Activated CD4-positive, alpha-beta T cell treated with anti-CD3 and anti-CD28 coated beads, Interleukin-2, amount 10 ng/mL, durations not matched to agents 7 days and 5 days (primary cell): ENCODE data around the gene SCART1. TPM values are rescaled to one million over a fixed set of nuclear protein-coding genes. Genes with fewer than 3 reads are reported as not detected.
"Not testable (repeated sequence)": the region's sequence is repeated elsewhere in the genome, so short reads cannot be mapped to it uniquely, and the experiment has no call there.

ENCODE experiments used
- CTCF ChIA-PET: fragments of 350-600 bp; sonication (Branson Sonifier 250); formaldehyde crosslinking; loops from one replicate; lab custom pipeline; 2021; ENCODE audit warnings: antibody characterized with exemption; lab: Charles Lee
- POLR2A ChIA-PET: fragments of 350-600 bp; sonication (Branson Sonifier 250); formaldehyde crosslinking; loops from one replicate; lab custom pipeline; 2021; ENCODE audit warnings: antibody characterized with exemption; lab: Charles Lee
- DNase-seq: peaks from one replicate; pipeline ENCODE4 v3.0.0-alpha.2; 2020
- H3K27ac Mint-ChIP-seq: one replicate; pipeline ENCODE4 v1.8.0; 2021; ENCODE audit warnings: mild to moderate bottlenecking, moderate library complexity, mixed read lengths
- H3K27me3 Mint-ChIP-seq: one replicate; pipeline ENCODE4 v1.8.0; 2021; ENCODE audit warnings: mixed read lengths
- H3K36me3 Mint-ChIP-seq: one replicate; pipeline ENCODE4 v1.8.0; 2021; ENCODE audit warnings: low read depth, mixed read lengths
- H3K4me1 Mint-ChIP-seq: one replicate; pipeline ENCODE4 v1.8.0; 2021; ENCODE audit warnings: mixed read lengths
- H3K4me3 Mint-ChIP-seq: one replicate; pipeline ENCODE4 v1.8.0; 2021; ENCODE audit warnings: mild to moderate bottlenecking, moderate library complexity, mixed read lengths
- H3K9me3 Mint-ChIP-seq: one replicate; pipeline ENCODE4 v1.8.0; 2021; ENCODE audit warnings: mixed read lengths
- total RNA-seq, 2 experiments: library from RNA; stranded (reverse); gene quantifications; one replicate each; pipeline ENCODE4 v1.2.3, GENCODE V29; 2021

Gene SCART1
- total RNA-seq, 2 experiments from 2014 or later: 3.7 to 4.5 TPM

- POLR2A ChIA-PET: no interaction called here
- CTCF ChIA-PET: interaction anchor here (1.0 to 1.9 kb wide), 2 partner anchors 9 to 16 kb away, joined by 4 to 6 read pairs; no protein-coding TSS in a partner anchor
- Mint-ChIP-seq H3K36me3 (no peaks in the 10 kb centered on the region), H3K9me3 (no peaks in the 10 kb centered on the region), H3K4me1 (peaks cover 25% of the 10 kb centered on the region), H3K4me3 (peak overlapping the region; percentile 16), H3K27me3 (no peaks in the 10 kb centered on the region), H3K27ac (peak overlapping the region; percentile 81)
- peak; percentile 2 for DNase-seq
These were observed 21.1 kb downstream of the SCART1 start for GRCh38 chr10:133474665-133475424.

GRCh38 chr10:133475425-133475734 is 21.6 kb downstream of the SCART1 start:
- Mint-ChIP-seq H3K4me3 (peak overlapping the region; percentile 16), H3K36me3 (no peaks in the 10 kb centered on the region), H3K4me1 (peaks cover 25% of the 10 kb centered on the region), H3K27me3 (no peaks in the 10 kb centered on the region), H3K9me3 (no peaks in the 10 kb centered on the region), H3K27ac (peak overlapping the region; percentile 81)
- CTCF ChIA-PET: interaction anchor here (1.0 to 1.9 kb wide), 3 partner anchors 9 to 17 kb away, joined by 3 to 6 read pairs (median 4); no protein-coding TSS in a partner anchor
- DNase-seq: peak; percentile 40
- POLR2A ChIA-PET: no interaction called here

- Mint-ChIP-seq H3K9me3 (no peaks in the 10 kb centered on the region), H3K4me1 (peaks cover 25% of the 10 kb centered on the region), H3K36me3 (no peaks in the 10 kb centered on the region), H3K27me3 (no peaks in the 10 kb centered on the region), H3K27ac (peak overlapping the region; percentile 77), H3K4me3 (no peak overlapping the region)
- ChIA-PET POLR2A (no interaction called here), CTCF (interaction anchor here (1.0 to 1.9 kb wide), 3 partner anchors 8 to 16 kb away, joined by 3 to 6 read pairs (median 4); no protein-coding TSS in a partner anchor)
- DNase-seq: peak; percentile 47
These were observed 22.3 kb downstream of the SCART1 start for GRCh38 chr10:133475821-133476640.

DNA sequence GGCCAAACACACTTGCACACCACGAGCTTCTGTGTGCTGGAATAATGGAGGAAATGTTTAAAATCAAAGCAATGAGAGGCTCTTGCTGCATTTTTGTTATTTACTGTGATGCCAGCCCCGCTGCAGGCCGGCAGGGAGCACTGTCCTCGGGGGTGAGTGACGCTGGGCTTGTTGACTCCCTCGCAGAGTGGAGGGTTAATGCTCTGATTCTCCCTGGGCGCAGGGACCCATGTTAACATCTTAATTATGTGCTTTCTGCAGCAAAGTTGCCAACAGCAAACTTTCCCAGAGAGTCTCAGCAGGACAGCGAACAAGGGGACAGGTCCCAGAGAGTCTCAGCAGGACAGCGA is 22.9 kb downstream of the SCART1 start:
- Mint-ChIP-seq H3K4me3 (no peak overlapping the region), H3K27me3 (no peaks in the 10 kb centered on the region), H3K9me3 (no peaks in the 10 kb centered on the region), H3K4me1 (peaks cover 25% of the 10 kb centered on the region), H3K36me3 (no peaks in the 10 kb centered on the region), H3K27ac (peak overlapping the region; percentile 63)
- ChIA-PET CTCF (interaction anchor here (1.5 to 1.9 kb wide), 2 partner anchors 8 to 16 kb away, joined by 3 to 4 read pairs; no protein-coding TSS in a partner anchor), POLR2A (no interaction called here)
- DNase-seq: no peak

- Mint-ChIP-seq H3K27me3 (peaks cover 24% of the 10 kb centered on the region), H3K4me3 (no peak overlapping the region), H3K36me3 (peaks cover 5% of the 10 kb centered on the region), H3K9me3 (peaks cover 23% of the 10 kb centered on the region), H3K27ac (no peak overlapping the region), H3K4me1 (peaks cover 5% of the 10 kb centered on the region)
- DNase-seq: peak; percentile 3
- ChIA-PET POLR2A (no interaction called here), CTCF (no interaction called here)
These were observed 27.4 kb downstream of the SCART1 start for GRCh38 chr10:133481086-133481643.

DNA sequence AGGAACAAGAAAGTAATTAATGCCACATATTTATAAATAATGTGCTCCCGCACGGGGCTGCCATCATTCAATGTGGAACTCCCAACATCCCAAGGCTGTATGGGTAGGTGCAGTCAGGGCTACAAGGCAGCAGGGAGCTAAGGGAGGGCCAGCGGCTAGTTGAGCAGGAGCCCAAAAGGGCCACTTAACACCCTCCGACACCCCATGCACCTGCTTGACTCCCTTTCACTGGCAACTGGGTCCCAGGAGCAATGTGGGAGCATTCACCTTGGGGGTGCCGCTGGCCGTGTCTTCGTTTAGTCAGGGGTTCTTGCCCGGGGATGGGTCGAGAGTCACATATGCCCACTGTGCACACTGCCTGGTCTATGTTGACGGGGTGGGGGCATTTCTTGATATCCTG is 27.9 kb downstream of the SCART1 start:
- Mint-ChIP-seq H3K36me3 (peaks cover 5% of the 10 kb centered on the region), H3K4me1 (peaks cover under 1% of the 10 kb centered on the region), H3K9me3 (peaks cover 26% of the 10 kb centered on the region), H3K27ac (no peak overlapping the region), H3K27me3 (peaks cover 24% of the 10 kb centered on the region), H3K4me3 (no peak overlapping the region)
- peak; percentile 2 for DNase-seq
- ChIA-PET POLR2A (no interaction called here), CTCF (no interaction called here)

GRCh38 chr10:133484818-133485217 is 31.1 kb downstream of the SCART1 start:
- peaks cover under 1% of the 10 kb centered on the region for H3K4me1 Mint-ChIP-seq
- H3K27ac Mint-ChIP-seq: no peak overlapping the region
- H3K4me3 Mint-ChIP-seq: no peak overlapping the region
- peaks cover 44% of the 10 kb centered on the region for H3K9me3 Mint-ChIP-seq
- DNase-seq: no peak
- POLR2A ChIA-PET: no interaction called here
- peaks cover 26% of the 10 kb centered on the region for H3K27me3 Mint-ChIP-seq
- H3K36me3 Mint-ChIP-seq: peaks cover 7% of the 10 kb centered on the region
- CTCF ChIA-PET: interaction anchor here (0.8 kb wide), 1 partner anchor 9 kb away, joined by 4 read pairs; no protein-coding TSS in a partner anchor

DNA sequence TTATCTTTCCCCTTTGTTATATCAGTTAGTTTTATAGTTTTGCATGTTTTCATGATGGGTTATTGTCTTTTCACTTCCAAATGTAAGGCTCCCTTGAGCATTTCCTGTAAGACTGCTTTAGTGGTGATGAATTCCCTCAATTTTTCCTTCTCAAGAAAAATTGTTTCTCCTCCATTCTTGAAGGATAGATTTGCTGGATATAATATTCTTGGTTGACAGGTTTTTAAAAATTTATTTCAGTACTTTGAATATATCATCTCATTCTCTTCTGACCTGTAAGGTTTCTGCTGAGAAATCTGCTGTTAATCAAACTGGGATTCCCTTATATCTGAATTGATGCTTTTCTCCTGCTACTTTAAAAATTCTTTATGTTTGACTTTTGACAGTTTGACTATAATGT is 33.3 kb downstream of the SCART1 start:
- no peak overlapping the region for H3K4me3 Mint-ChIP-seq
- ChIA-PET CTCF (no interaction called here), POLR2A (no interaction called here)
- H3K27ac Mint-ChIP-seq: peak overlapping the region; percentile 4
- peaks cover 7% of the 10 kb centered on the region for H3K36me3 Mint-ChIP-seq
- DNase-seq: no peak
- peaks cover 44% of the 10 kb centered on the region for H3K9me3 Mint-ChIP-seq
- H3K4me1 Mint-ChIP-seq: peaks cover 6% of the 10 kb centered on the region
- peaks cover 26% of the 10 kb centered on the region for H3K27me3 Mint-ChIP-seq

DNA sequence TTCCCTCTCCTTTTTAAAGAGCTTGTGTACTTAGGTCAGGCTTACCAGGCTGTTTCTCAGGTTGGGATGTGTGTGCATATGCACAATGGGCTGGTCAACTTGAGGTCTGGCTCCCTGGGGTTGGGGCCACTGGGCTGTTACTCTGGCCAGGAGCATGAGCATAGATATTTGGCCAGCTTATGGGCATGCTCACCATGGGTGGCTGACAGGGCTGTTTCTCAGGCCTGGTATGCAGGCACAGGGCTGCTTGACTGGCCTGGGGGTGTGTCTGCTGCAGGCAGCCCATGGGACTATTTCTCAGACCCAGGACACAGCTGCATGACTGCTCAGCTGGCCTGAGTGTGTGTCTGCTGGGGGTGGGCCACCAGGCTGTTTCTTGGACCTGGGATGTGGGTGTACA is 34.6 kb downstream of the SCART1 start:
- no peak overlapping the region for H3K4me3 Mint-ChIP-seq
- ChIA-PET POLR2A (no interaction called here), CTCF (no interaction called here)
- peaks cover 6% of the 10 kb centered on the region for H3K4me1 Mint-ChIP-seq
- peaks cover 44% of the 10 kb centered on the region for H3K9me3 Mint-ChIP-seq
- no peak overlapping the region for H3K27ac Mint-ChIP-seq
- peaks cover 7% of the 10 kb centered on the region for H3K36me3 Mint-ChIP-seq
- no peak for DNase-seq
- peaks cover 22% of the 10 kb centered on the region for H3K27me3 Mint-ChIP-seq

DNA sequence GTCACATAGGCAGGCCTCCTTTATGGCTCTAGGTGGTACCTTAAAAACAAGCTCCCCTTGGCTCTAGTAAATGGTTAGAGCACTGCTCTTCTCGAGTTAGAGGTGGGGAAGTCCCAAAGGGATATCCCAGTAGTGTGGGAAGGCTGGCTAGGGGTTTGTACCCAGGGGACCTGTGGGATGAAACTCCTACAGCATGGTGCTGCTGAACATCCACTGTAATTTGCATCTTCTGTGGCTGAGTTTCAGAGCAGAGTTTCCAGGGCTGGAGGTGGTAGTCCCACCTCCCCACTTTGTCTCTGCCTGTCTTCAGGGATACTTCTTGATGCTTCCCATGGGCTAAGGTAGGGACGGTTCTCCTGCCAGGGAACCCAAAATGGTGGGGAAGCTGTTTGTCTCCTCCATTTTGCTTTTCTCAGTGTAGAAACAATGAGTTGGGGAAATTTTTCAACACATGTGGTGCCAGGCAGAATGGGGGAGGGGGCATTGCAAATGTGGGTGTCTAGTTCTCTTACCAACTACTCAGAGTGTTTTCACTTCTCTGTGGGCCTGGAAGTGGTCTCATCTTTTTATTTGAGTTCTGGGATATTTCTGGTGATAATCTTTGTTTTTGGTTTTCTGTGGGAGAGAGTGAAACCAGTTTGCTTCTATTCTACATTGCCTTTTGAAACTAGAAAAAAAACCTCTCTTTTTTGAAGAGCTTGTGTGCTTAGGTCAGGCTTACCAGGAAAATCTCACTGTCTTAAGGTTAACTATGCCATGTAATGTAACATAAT is 36.3 kb downstream of the SCART1 start:
- CTCF ChIA-PET: interaction anchor here (1.0 to 1.2 kb wide), 2 partner anchors 13 to 26 kb away, joined by 4 read pairs; no protein-coding TSS in a partner anchor
- DNase-seq: no peak
- POLR2A ChIA-PET: no interaction called here
- H3K4me3 Mint-ChIP-seq: no peak overlapping the region
- no peak overlapping the region for H3K27ac Mint-ChIP-seq
- H3K36me3 Mint-ChIP-seq: peaks cover 2% of the 10 kb centered on the region
- peaks cover 6% of the 10 kb centered on the region for H3K4me1 Mint-ChIP-seq
- H3K9me3 Mint-ChIP-seq: peaks cover 32% of the 10 kb centered on the region
- H3K27me3 Mint-ChIP-seq: peaks cover 14% of the 10 kb centered on the region

DNA sequence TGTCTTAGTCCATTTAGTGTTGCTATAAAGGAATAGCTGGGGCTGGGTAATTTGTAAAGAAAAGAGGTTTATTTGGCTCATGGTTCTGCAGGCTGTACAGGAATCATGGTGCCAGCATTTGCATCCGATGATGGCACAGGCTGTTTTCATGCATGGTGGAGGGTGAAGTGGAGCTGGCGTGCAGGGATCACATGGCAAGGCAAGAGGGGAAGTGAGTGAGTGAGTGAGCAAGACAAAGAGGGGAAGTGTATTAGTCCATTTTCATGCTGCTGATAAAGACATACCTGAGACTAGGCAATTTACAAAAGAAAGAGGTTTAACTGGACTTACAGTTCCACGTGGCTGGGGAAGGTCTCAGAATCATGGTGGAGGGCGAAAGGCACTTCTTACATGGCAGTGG is 39.8 kb downstream of the SCART1 start:
- H3K27me3 Mint-ChIP-seq, H3K4me1 Mint-ChIP-seq, H3K4me3 Mint-ChIP-seq, H3K36me3 Mint-ChIP-seq, H3K9me3 Mint-ChIP-seq, CTCF ChIA-PET, H3K27ac Mint-ChIP-seq, DNase-seq, POLR2A ChIA-PET: not testable (repeated sequence)

- H3K4me1 Mint-ChIP-seq, H3K4me3 Mint-ChIP-seq, H3K9me3 Mint-ChIP-seq, H3K36me3 Mint-ChIP-seq, DNase-seq, POLR2A ChIA-PET, H3K27ac Mint-ChIP-seq, H3K27me3 Mint-ChIP-seq: not testable (repeated sequence)
- CTCF ChIA-PET: interaction anchor here (1.3 kb wide), 1 partner anchor 59 kb away, joined by 5 read pairs; no protein-coding TSS in a partner anchor
These were observed 43.6 kb downstream of the SCART1 start for GRCh38 chr10:133497363-133497762.
